SK-N-MC (cell line): ENCODE data around the gene SMG6.

ENCODE experiments used
- DNase-seq: peaks from one replicate; pipeline ENCODE4 v3.0.0-alpha.2; 2011; ENCODE audit warnings: low read depth, low spot score
- H3K27ac ChIP-seq: fragments of 200-600 bp; sonication (generic); 2 replicates; pipeline ENCODE4 v1.5.1; 2016; ENCODE audit warnings: mixed run types
- H3K36me3 ChIP-seq: fragments of 200-600 bp; sonication (generic); 2 replicates; pipeline ENCODE4 v1.6.1; 2017; ENCODE audit warnings: antibody characterized with exemption, low read length, mixed read lengths; ENCODE audit not compliant: insufficient read depth
- H3K4me3 ChIP-seq: fragments of 200-600 bp; sonication (generic); 2 replicates; pipeline ENCODE4 v1.5.1; 2016
- H3K9ac ChIP-seq: fragments of 200-600 bp; sonication (generic); 2 replicates; pipeline ENCODE4 v1.8.0; 2017; ENCODE audit warnings: mixed run types, mixed read lengths; ENCODE audit not compliant: insufficient read length
- H3K9me3 ChIP-seq: fragments of 200-600 bp; sonication (generic); 2 replicates; pipeline ENCODE4 v1.6.1; 2017; ENCODE audit warnings: low read depth, mild to moderate bottlenecking, antibody characterized with exemption, low read length, moderate library complexity, mixed read lengths
- EZH2 ChIP-seq: fragments of 200-600 bp; sonication (generic); IDR thresholded peaks from one replicate; pipeline ENCODE4 v1.6.1; 2017; ENCODE audit warnings: antibody characterized with exemption
- FOXP2 ChIP-seq: optimal IDR thresholded peaks from 2 replicates; pipeline ENCODE3; 2011; ENCODE audit warnings: mild to moderate bottlenecking, moderate library complexity; ENCODE audit not compliant: insufficient read depth; ENCODE audit errors: extremely low read length, control extremely low read depth
- POLR2AphosphoS5 ChIP-seq: IDR thresholded peaks from 2 replicates; pipeline ENCODE4 v1.6.1; 2012; ENCODE audit warnings: mild to moderate bottlenecking, low read depth, low read length, borderline replicate concordance

SMG6 gene

GRCh38 chr17:2253768-2254406 lies 49.7 kb downstream of the SMG6 start:
- Histone ChIP-seq H3K9me3 (no peaks in the 10 kb centered on the region), H3K4me3 (no peak overlapping the region), H3K27ac (no peak overlapping the region), H3K9ac (no peak overlapping the region), H3K36me3 (no peaks in the 10 kb centered on the region)
- TF ChIP-seq POLR2AphosphoS5, result no peak
- no peak for TF ChIP-seq EZH2
- DNase-seq, result no peak

DNA sequence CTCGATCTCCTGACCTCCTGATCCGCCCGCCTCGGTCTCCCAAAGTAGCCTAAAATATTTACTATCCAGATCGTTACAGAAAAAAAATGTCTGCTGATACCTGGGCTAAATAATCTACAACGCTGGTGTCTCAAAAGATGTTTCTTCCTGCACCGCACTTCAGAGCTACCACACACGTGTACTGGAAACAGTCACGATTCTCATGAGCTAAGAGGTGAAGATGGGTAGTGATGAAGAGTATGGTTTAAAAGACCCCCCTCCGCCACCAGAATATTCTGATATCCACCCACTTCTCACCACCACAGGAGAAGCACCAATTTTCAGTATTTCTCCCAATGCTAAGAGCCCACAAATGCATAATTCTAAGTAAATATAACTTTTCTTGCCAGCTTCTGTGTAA lies 50.2 kb downstream of the SMG6 start:
- no peak overlapping the region for H3K27ac ChIP-seq
- TF ChIP-seq FOXP2 (no peak), EZH2 (no peak), POLR2AphosphoS5 (no peak)
- no peak for DNase-seq
- no peaks in the 10 kb centered on the region for H3K36me3 ChIP-seq
- no peak overlapping the region for H3K9ac ChIP-seq
- H3K4me3 ChIP-seq, result no peak overlapping the region
- H3K9me3 ChIP-seq, result no peaks in the 10 kb centered on the region

- TF ChIP-seq FOXP2, result no peak
- TF ChIP-seq EZH2, result no peak
- TF ChIP-seq POLR2AphosphoS5, result no peak
- no peak overlapping the region for H3K9ac ChIP-seq
- no peak overlapping the region for H3K27ac ChIP-seq
Observed at GRCh38 chr17:2251098-2251497, 52.5 kb downstream of the SMG6 start.

DNA sequence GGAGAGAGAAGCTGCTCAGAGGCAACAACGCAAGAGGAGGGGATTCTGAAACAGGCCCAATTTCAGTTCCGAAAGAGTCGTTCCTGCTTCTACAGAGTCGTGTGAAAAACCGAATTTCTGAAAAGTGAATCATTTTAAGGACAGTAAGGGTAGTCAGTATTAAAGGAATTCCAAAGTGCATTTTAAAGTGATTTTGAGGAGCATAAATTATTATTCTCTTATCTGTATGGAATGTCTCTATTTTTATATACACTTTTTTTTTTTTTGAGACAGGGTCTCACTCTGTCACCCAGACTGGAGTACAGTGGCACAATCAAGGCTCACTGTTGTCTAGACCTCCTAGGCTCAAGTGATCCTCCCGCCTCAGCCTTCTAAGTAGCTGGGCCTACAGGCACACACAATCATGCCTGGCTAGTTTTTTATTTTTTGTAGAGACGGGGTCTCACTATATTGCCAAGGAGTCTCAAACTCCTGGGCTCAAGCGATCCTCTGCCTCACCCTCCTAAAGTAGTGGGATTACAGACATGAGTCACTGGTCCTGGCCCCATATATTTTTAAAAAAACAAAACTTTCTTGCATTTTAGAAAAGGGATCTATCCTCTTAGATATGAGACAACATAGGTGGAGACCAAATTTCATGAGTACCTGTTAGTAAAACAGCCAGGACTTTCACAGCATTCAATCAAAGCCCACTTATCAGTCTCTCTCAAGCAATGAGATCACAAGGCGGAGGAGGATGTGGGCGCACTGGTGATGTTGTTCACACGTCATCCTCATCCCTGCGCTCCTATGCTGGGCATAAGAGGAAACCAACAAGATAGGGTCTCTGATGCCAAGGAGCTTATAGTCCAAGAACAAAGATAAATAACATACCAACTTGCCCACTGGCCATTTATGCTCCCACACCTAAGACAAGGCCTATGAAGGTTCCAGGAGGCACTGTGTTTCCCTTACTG lies 53.2 kb downstream of the SMG6 start:
- no peaks in the 10 kb centered on the region for H3K36me3 ChIP-seq

More at GRCh38 chr17:2251098-2251497, 52.5 kb downstream of the SMG6 start:
- H3K4me3 ChIP-seq, result no peak overlapping the region
- DNase-seq, result no peak
- no peaks in the 10 kb centered on the region for H3K9me3 ChIP-seq
- H3K36me3 ChIP-seq, result no peaks in the 10 kb centered on the region

DNA sequence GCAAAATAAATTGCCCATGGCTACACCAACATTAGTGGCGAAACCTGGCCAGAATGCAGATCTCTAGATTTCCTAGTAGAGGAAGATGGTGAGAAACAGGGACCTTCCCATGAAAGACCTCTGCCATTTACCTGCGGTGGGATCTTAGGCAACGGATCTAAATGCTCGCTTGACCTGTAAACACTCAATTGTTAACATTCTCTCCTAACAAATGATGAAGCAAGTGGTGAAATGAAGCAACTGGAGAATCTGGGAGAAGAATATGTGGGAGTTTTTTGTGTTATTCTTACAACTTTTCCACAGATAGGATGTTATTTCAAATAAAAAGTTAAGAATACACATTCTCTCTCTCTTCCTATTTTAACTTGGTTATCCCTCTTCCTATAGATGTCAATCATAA lies 56.6 kb downstream of the SMG6 start:
- TF ChIP-seq FOXP2 (no peak), POLR2AphosphoS5 (no peak), EZH2 (no peak)
- H3K36me3 ChIP-seq, result no peaks in the 10 kb centered on the region; the same call in 1 of the 2 replicates
- H3K27ac ChIP-seq, result no peak overlapping the region
- H3K9ac ChIP-seq, result no peak overlapping the region
- no peak overlapping the region for H3K4me3 ChIP-seq
- no peak for DNase-seq
- H3K9me3 ChIP-seq, result no peaks in the 10 kb centered on the region

More for the DNA sequence above, 53.2 kb downstream of the SMG6 start:
- Histone ChIP-seq H3K9me3 (no peaks in the 10 kb centered on the region), H3K27ac (no peak overlapping the region), H3K9ac (no peak overlapping the region), H3K4me3 (no peak overlapping the region)
- TF ChIP-seq EZH2 (no peak), FOXP2 (no peak), POLR2AphosphoS5 (no peak)
- DNase-seq, result no peak

GRCh38 chr17:2244545-2245525 lies 58.8 kb downstream of the SMG6 start:
- Histone ChIP-seq H3K4me3 (no peak overlapping the region), H3K27ac (0 out of 2 replicates have a peak overlapping the region, but pooled peaks have one; percentile 19), H3K9me3 (no peaks in the 10 kb centered on the region), H3K36me3 (no peaks in the 10 kb centered on the region; the same call in 1 of the 2 replicates), H3K9ac (no peak overlapping the region)
- no peak for DNase-seq
- TF ChIP-seq FOXP2 (no peak), EZH2 (no peak), POLR2AphosphoS5 (no peak)

GRCh38 chr17:2243953-2244352 lies 59.6 kb downstream of the SMG6 start:
- Histone ChIP-seq H3K27ac (peak overlapping the region; percentile 19; the same call in 1 of the 2 replicates), H3K9ac (no peak overlapping the region), H3K36me3 (no peaks in the 10 kb centered on the region; the same call in 1 of the 2 replicates), H3K4me3 (no peak overlapping the region), H3K9me3 (no peaks in the 10 kb centered on the region)
- no peak for DNase-seq
- TF ChIP-seq FOXP2 (no peak), EZH2 (no peak), POLR2AphosphoS5 (no peak)
